Motor neuron (in vitro differentiated cells): ENCODE measurements around the gene TMEM26. TPM values are rescaled to one million over a fixed set of nuclear protein-coding genes. Genes with fewer than 3 reads are reported as not detected.

Source experiments
- ATAC-seq, 8 experiments: fragments of 200-7000 bp; cut with Tn5 transposase; replicated peaks in 6 of 8; 2 replicates each; pipeline ENCODE4 v1.8.0; 2021; ENCODE audit warnings: mild to moderate bottlenecking in 8 of 8, moderate library complexity in 8 of 8
- H3K27ac ChIP-seq, 2 donors: fragments of 250-450 bp; sonication (Bioruptor Pico); 2 replicates each; pipeline ENCODE4 v1.9.0; 2021; ENCODE audit warnings: antibody characterized with exemption in 2 of 2, mild to moderate bottlenecking in 2 of 2, moderate library complexity in 1 of 2
- H3K4me1 ChIP-seq, 2 donors: fragments of 250-450 bp; sonication (Bioruptor Pico); replicated peaks in 1 of 2; 2 replicates each; pipeline ENCODE4 v1.6.1; 2021; ENCODE audit warnings: antibody characterized with exemption in 2 of 2, mild to moderate bottlenecking in 2 of 2, moderate library complexity in 1 of 2
- H3K4me3 ChIP-seq, 5 donors: fragments of 250-450 bp; sonication (Bioruptor Pico); 2 replicates each; pipeline ENCODE4 v1.9.0; 2021; ENCODE audit warnings: antibody characterized with exemption in 5 of 5, mild to moderate bottlenecking in 5 of 5, moderate library complexity in 4 of 5
- WGBS, 10 experiments: fragments of 450-650 bp; shearing (Covaris generic); methylation state at CpG; one replicate each; pipeline ENCODE4 v1.0.0; 2022; 5-methylcytosine and 5-hydroxymethylcytosine counted together
- in situ Hi-C, 9 experiments: fragments of 400-800 bp; cut with MboI; loops; one replicate each; pipeline ENCODE4 v1.15.0; 2021; ENCODE audit warnings: low sequenced_read_pairs in 9 of 9, low pct_unique_long_range_greater_than_20kb in 2 of 9; ENCODE audit not compliant: unreplicated experiment in 9 of 9
- total RNA-seq, 8 experiments: library from RNA; unstranded; fragments of 300-600 nt; gene quantifications; 2 replicates each; pipeline versions ENCODE4 v1.2.3 to v1.2.4, GENCODE V29; 2022

TMEM26 gene
- total RNA-seq, 8 experiments from 2014 or later, result 0.04 to 1.8 (median 0.48) TPM

DNA sequence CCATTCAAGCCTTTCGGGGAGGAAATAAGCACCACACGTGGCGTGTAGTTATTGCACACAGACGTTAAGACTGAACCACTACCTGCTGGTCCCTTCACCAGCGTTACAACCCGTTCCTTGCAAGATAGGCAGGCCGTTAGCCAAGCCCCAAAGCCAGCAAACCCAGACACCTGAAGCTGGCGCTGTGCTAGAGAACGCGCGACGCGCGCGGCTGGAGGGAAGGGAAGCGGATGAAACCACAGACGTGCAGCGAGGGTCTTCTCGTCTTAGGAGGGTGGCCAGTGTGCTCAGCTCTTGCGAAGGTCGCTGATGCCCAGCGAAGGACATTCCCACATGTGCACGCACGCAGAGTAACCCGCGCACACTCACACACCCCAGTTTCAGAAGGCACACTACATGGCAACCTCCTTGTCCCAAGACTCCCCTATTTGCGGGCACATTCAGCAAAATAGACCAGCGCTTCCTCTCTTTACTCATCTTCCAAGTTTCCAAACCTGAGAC, 980 bp downstream of the TMEM26 start:
- in situ Hi-C loops, result no loop called here
- Histone ChIP-seq H3K27ac (no peak overlapping the region), H3K4me3 (peak overlapping the region; percentile 29 to 47 (median 44)), H3K4me1 (no peaks in the 10 kb centered on the region)
- peak in 6 of 8 experiments; percentile 9 to 34 (median 22) for ATAC-seq
- WGBS, 10 experiments, result 10 to 100% (median 47%) methylated on average over 1 to 10 of the region's 28 CpGs; no CpG with 5 or more reads in 2 of the 10 experiments

DNA sequence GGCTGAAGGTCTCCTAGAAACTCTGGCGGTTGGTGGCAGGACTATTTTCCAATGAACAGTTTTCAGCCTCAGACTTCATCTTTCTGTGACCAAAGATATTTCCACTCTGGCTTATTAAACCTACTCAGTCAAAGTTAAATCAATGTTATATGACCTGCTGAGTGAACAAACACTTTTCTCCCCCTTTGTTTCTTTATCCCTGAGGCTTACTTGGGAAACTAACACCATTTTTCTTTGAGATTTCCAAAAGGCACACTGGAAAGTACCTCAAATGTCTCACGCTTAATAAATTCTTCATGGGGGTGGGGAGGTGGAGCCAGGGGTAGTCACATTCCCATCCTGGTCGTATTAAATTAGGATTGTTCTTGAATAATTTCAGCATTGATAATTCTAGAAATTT, 1.8 kb downstream of the TMEM26 start:
- Histone ChIP-seq H3K4me3 (no peak overlapping the region), H3K27ac (no peak overlapping the region), H3K4me1 (no peaks in the 10 kb centered on the region)
- no peak for ATAC-seq
- in situ Hi-C loops, result no loop called here
- WGBS, 10 experiments, result 63 to 100% (median 80%) methylated on average over 1 to 3 of the region's 3 CpGs; no CpG with 5 or more reads in 1 of the 10 experiments

DNA sequence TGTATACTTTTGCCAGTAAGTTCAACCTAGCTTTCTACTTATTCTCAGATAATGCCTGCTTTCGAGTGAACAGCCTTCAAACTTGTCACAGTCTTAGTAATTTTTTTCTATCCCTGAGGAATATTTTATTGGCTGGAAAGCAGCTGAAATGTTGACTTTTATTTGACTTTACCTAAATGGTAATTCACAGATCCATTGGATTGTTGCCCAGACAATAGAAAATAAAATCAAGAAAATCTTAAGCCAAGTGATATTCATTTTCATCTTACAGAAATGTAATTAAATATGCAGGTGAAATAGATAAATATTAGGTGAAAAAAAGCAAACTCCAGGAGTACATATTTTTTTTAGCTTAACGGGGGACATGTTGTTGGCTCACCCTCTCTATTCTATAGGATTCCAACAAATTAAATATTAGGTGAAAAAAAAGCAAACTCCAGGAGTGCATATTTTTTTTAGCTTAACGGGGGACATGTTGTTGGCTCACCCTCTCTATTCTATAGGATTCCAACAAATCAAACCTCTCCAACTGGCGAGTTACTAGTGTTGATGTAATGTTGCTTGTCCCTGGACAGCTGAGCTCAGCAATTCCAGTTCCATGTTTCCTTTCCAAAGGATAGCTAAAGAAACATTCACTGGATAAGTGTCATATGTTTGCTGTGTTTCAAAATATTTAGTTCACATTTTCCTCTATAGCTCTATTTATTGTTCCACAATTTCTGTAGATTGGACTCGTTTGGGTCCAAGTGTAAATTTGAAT, 4.2 kb downstream of the TMEM26 start:
- Histone ChIP-seq H3K4me3 (no peak overlapping the region), H3K27ac (no peak overlapping the region), H3K4me1 (peaks cover 0 to 6% of the 10 kb centered on the region in 2 donors)
- 32 to 100% (median 81%) methylated on average over 1 to 5 of the region's 5 CpGs for WGBS, 10 experiments
- in situ Hi-C loops, result no loop called here
- ATAC-seq, result no peak

DNA sequence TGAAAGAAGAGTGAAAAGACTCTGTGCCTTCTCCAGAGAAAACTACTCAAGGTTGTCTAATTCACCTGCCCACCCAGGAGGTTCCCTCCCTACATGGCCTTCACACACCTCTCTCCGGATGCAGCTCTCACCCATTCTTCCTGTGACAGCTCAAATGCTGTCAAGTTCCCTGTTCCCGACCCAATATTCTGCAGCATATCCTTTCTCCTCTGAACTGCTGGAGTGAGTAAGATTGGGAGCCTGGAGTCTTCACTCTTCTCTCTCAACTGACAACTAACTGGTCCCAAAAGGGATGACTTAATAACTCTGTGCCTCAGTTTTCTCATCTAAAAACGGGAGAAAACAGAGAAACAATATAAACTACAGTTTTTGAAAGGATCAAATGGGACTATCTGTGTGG, 5.1 kb downstream of the TMEM26 start:
- Histone ChIP-seq H3K4me1 (peaks cover 0 to 6% of the 10 kb centered on the region in 2 donors), H3K4me3 (no peak overlapping the region), H3K27ac (no peak overlapping the region)
- WGBS, 10 experiments, result 44 to 100% (median 94%) methylated on average over 1 to 3 of the region's 3 CpGs; no CpG with 5 or more reads in 3 of the 10 experiments
- in situ Hi-C loops, result no loop called here
- ATAC-seq, result no peak

DNA sequence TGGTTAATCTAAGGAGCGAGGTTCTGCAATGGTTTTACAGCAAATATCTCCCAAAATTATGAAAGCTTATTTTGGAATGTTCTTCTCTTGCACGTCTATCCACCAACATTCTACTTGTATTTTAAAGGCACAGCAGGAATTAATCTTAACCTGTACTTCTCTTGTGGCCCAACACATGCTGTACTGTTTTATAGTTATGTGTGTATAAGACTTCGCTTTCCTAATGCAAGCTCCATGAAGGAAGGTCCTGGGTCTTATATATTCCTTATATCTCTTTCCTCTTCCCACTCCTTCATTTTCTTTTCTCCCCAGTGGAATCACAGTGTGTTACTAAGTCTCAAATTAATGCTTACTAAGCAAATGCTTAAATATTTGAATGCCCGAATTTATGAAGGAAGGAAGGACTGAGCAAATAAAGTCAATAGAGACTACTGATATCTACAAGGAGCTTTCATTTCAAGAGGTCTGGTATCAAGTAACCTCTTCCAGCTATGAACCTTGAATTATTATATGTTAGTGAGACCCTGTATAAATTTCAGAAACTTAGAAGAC, 14.0 kb downstream of the TMEM26 start:
- in situ Hi-C loops, result no loop called here
- 50 to 100% (median 83%) methylated on average over 1 to 4 of the region's 4 CpGs; no CpG with 5 or more reads in 1 of the 10 experiments for WGBS, 10 experiments
- Histone ChIP-seq H3K4me1 (peaks cover 0 to 2% of the 10 kb centered on the region in 2 donors), H3K27ac (no peak overlapping the region), H3K4me3 (no peak overlapping the region)
- ATAC-seq, result no peak

DNA sequence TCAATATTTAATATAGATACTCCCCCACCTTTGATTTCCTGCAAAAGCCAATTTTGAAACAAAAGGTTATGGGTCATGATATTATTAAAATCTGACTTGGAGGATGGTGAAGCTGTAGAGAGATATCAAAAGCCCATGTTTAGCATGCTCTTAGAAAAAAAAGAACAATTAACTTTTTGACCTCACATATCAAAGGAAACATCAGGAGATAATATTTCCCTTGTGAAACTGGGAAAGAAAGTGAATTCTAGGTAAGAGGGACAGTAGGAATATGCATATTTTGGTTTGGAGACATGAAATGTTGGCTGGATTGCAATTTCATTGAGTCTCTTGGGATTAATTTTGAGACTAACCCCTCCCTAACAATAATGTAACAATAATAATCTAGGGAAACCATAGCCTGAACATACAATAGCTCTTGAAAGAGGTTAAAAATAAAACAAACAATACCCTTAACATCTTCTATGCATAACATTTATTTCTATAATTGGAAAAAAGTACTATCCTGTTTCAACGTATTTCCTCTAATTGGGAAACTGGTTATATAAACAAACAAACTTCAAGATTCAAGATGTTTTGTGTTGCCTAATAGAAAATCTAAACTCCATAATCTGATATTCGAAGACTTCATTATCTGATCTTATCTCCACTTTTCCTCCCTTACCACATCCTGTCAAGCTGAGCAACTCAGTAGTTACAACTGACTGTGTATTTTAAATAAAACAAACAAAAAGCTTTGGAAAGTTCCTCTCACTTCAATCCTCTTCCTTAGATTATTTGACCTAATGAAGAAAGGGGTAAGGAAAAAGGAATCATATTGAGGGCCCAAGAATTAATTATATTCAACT, 14.8 kb downstream of the TMEM26 start:
- WGBS, 10 experiments, result 6 to 92% (median 69%) methylated on average over 1 to 2 of the region's 2 CpGs; no CpG with 5 or more reads in 1 of the 10 experiments
- Histone ChIP-seq H3K4me3 (no peak overlapping the region), H3K4me1 (peaks cover 0 to 2% of the 10 kb centered on the region in 2 donors), H3K27ac (no peak overlapping the region)
- ATAC-seq, result peak in 2 of 8 experiments; percentile 17 to 48
- in situ Hi-C loops, result no loop called here

DNA sequence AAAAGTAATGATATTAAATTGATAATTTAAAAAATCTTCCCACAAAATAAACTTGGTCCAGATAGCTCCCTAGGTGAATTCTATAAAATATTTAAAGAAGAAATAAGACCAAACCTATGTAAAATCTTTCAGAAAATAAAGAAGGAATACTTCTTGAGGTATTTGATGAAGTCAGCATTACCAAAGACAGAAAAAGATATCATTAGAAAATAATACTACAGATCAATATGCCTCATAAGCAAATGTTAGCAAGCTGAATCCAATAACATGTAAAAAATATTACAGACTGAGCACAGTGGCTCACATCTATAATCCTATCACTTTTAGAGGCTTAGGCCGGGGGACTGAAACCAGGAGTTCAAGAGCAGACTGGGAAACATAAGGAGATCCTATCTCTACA, 30.0 kb downstream of the TMEM26 start:
- in situ Hi-C loops, result no loop called here
- 0 to 83% (median 40%) methylated on average over 1 of the region's 1 CpG; no CpG with 5 or more reads in 3 of the 10 experiments for WGBS, 10 experiments
- ATAC-seq, result no peak
- Histone ChIP-seq H3K4me3 (no peak overlapping the region), H3K27ac (no peak overlapping the region), H3K4me1 (no peaks in the 10 kb centered on the region)

DNA sequence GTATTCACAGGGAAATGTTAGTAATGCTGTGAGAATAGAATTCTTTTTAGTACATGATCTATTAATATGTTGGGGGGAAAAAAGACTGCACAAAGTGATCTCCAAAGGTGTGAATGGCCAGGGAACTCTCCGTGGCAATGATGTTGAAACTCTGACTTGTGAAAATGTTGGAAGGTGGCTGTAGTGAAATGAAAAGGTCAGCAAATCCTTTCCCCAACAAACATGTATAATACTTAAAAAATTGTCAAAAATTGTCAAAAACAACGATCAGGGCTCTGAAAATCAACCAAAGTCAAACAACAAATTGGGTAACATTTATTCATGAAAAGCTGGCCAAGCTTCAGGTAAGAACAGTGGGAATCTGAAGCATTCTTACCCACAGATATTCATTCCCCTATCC, 35.5 kb downstream of the TMEM26 start:
- no peaks in the 10 kb centered on the region for H3K4me1 ChIP-seq
- H3K27ac ChIP-seq, result no peak overlapping the region
- ATAC-seq, result no peak
- no peak overlapping the region for H3K4me3 ChIP-seq
- in situ Hi-C loops, result no loop called here
- WGBS, 10 experiments, result 0 to 94% (median 74%) methylated on average over 1 to 2 of the region's 2 CpGs

DNA sequence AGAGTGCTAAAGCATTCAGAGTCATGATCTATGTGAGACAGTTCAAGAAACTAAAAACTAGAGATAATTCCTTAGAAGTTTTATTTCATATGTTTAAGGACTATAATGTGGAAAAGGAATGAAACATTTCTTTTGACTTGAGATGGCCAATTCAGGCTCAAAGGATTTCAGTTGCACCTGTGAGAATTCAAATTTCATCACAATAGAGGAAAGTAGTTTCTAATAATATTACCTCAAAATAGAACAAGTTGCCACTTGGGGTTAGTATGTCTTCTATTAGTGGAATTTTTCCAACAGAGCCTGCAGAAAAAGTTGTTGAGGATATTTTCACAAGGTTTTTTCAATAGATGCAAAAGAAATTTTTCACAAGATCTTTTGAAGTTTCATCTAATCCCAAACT, 37.4 kb downstream of the TMEM26 start:
- Histone ChIP-seq H3K4me1 (no peaks in the 10 kb centered on the region), H3K27ac (no peak overlapping the region), H3K4me3 (no peak overlapping the region)
- no peak for ATAC-seq
- in situ Hi-C loops, result no loop called here

DNA sequence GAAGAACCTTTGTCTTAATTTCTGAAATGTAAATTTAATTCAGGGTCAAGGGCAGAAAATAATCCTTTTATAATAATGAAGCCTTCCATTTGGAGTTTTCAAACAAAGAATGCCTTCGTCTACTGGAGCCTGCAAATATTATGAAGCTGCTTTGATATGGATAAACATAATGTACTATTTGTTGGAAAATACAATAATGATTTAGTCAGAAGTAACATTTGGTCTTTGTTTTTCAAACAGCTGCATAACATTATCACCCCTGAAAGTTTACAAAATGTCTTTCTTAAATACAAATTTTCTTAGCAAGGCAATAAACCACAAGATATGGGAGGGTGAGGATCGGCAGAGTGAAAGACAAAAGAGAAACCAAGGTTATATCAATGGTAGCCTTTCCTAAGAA, 41.5 kb downstream of the TMEM26 start:
- no peak overlapping the region for H3K4me3 ChIP-seq
- ATAC-seq, result no peak
- WGBS, 10 experiments, result 25 to 100% (median 91%) methylated on average over 1 to 2 of the region's 2 CpGs; no CpG with 5 or more reads in 1 of the 10 experiments
- H3K27ac ChIP-seq, result no peak overlapping the region
- H3K4me1 ChIP-seq, result peaks cover 3 to 9% of the 10 kb centered on the region in 2 donors
- in situ Hi-C loops, result no loop called here

DNA sequence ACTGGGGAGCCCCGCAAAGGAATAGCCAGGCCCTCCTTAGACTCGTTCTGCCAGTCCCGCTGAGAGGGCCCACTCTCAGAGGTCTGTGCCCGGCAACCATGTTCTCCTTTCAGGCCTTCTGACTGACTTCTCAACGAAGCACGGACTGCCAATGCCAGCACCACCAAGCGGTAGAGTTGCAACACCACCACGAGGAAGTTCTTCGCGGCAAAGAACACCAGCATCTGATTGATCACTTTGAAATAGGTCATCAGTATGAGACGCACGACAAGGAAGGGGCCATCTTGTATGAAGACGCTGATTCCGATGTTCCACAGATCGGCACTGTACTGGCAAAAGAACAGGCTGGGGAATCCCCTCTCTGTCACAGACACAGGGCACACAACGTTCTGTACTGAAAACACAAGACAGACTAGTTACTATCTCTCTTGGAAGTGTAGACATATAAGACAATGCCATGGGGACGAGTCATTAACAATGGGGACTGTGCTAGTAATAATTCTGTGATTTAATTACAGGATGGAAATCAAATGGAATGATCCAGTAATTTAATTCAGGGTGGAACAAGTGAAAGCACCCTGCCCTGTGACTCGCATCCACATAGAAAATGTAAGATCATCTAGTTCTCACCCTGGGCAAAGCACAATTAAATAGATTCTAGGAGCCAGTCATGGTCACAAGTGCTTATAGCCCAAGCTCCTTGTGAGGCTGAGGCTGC, 42.7 kb downstream of the TMEM26 start:
- peak in 1 of 8 experiments; percentile 55 for ATAC-seq
- no peak overlapping the region for H3K27ac ChIP-seq
- no peak overlapping the region for H3K4me3 ChIP-seq
- 86 to 100% (median 93%) methylated on average over 1 to 12 of the region's 18 CpGs; no CpG with 5 or more reads in 2 of the 10 experiments for WGBS, 10 experiments
- in situ Hi-C loops, result no loop called here
- H3K4me1 ChIP-seq, result peaks cover 3 to 13% of the 10 kb centered on the region in 2 donors

DNA sequence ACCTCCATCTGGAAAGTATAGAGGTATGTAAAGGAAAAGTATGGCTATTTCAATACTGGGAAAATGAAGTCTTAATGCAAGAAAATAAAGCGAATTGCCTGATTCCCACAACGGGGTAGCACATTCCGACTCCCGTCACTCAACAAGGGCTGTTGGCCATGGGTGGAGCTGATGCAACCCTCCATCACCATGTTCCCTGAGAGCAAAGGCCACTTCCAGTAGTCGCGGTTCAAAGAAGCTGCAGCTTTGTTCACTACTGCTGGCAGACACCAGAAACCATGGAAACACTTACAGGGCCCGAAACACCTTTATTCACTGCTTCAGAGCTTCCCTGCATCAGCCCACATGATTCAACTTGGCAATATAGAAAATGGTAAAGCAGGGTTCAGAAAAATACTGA, 44.0 kb downstream of the TMEM26 start:
- WGBS, 10 experiments, result 58 to 100% (median 90%) methylated on average over 1 to 6 of the region's 7 CpGs; no CpG with 5 or more reads in 2 of the 10 experiments
- in situ Hi-C loops, result no loop called here
- ATAC-seq, result peak in 3 of 8 experiments; percentile 52 to 68 (median 63)
- Histone ChIP-seq H3K4me1 (peaks cover 3 to 20% of the 10 kb centered on the region in 2 donors), H3K27ac (peak overlapping the region in 1 of 2 donors; percentile 17), H3K4me3 (no peak overlapping the region)
